Activated B cell treated with CpG ODN at 0.5 μM for 24 hours (primary cell): Measurements from ENCODE around the gene RNF222. TPM values are rescaled to one million over a fixed set of nuclear protein-coding genes. Genes with fewer than 3 reads are reported as not detected.

Source experiments
- ATAC-seq: fragments of 200-7000 bp; cut with Tn5 transposase; one replicate; pipeline ENCODE4 v1.10.0; 2021; ENCODE audit warnings: low read depth, mild to moderate bottlenecking, moderate library complexity
- CTCF ChIA-PET: fragments of 350-600 bp; sonication (Branson Sonifier 250); formaldehyde crosslinking; loops from one replicate; lab custom pipeline; 2021; ENCODE audit warnings: antibody characterized with exemption; lab: Charles Lee
- POLR2A ChIA-PET: fragments of 350-600 bp; sonication (Branson Sonifier 250); formaldehyde crosslinking; loops from one replicate; lab custom pipeline; 2021; ENCODE audit warnings: antibody characterized with exemption; lab: Charles Lee
- DNase-seq: peaks from one replicate; pipeline ENCODE4 v3.0.0; 2022
- H3K27ac Mint-ChIP-seq: one replicate; pipeline ENCODE4 v1.8.0; 2020; ENCODE audit warnings: mixed read lengths
- H3K27me3 Mint-ChIP-seq: one replicate; pipeline ENCODE4 v1.8.0; 2021; ENCODE audit warnings: mixed read lengths
- H3K36me3 Mint-ChIP-seq: one replicate; pipeline ENCODE4 v1.8.0; 2021; ENCODE audit warnings: low read depth, mixed read lengths
- H3K4me1 Mint-ChIP-seq: one replicate; pipeline ENCODE4 v1.8.0; 2021; ENCODE audit warnings: mixed read lengths
- H3K4me3 Mint-ChIP-seq: one replicate; pipeline ENCODE4 v1.8.0; 2020; ENCODE audit warnings: mild to moderate bottlenecking, mixed read lengths
- H3K9me3 Mint-ChIP-seq: one replicate; pipeline ENCODE4 v1.8.0; 2020; ENCODE audit warnings: mixed read lengths
- intact Hi-C: fragments of 100-400 bp; cut with micrococcal nuclease; formaldehyde crosslinking; loops from one replicate; pipeline ENCODE4 v1.15.1; 2024
- total RNA-seq: library from RNA; stranded (reverse); gene quantifications from 2 replicates; pipeline ENCODE4 v1.2.3, GENCODE V29; 2022
- TF ChIP-seq, protein P1 (sequence below): fragments of 200-600 bp; IDR thresholded peaks from one replicate; pipeline ENCODE4 v1.8.0; 2022; ENCODE audit warnings: antibody characterized with exemption, mild to moderate bottlenecking

The RNF222 gene, protein sequence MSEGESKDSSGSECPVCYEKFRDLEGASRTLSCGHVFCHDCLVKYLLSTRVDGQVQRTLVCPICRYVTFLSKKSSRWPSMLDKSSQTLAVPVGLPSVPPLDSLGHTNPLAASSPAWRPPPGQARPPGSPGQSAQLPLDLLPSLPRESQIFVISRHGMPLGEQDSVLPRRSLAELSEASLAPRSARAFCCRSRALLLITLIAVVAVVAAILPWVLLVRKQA
- not detected in 2 replicates for total RNA-seq

DNA sequence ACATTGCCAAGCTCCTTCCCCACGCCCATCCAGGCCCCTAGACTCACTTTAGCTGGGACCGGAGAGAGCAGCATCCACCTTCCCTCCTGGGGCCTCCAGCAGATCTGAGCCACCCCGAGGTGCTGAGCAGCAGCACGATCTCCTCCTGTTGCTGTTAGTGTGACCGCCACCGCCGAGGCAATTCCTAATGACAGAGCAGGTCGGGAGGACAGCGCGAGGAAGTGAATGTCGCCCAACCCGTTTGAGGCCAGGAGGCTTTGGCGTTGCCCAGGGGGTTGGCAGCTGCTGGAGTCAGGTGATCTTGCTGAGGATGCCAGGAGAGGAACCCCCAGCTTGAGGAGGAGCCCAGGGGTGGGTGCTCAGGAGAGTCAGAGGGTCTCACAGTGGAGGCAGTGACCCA lies at the start of gene RNF222:
Gene RNF222 (minus strand): TSS at position 192 of the 400 bp plus-strand sequence. CDS start 4,366 bp downstream, outside the sequence.
- ChIA-PET CTCF (no interaction called here), POLR2A (no interaction called here)
- TF ChIP-seq, protein P1, sequence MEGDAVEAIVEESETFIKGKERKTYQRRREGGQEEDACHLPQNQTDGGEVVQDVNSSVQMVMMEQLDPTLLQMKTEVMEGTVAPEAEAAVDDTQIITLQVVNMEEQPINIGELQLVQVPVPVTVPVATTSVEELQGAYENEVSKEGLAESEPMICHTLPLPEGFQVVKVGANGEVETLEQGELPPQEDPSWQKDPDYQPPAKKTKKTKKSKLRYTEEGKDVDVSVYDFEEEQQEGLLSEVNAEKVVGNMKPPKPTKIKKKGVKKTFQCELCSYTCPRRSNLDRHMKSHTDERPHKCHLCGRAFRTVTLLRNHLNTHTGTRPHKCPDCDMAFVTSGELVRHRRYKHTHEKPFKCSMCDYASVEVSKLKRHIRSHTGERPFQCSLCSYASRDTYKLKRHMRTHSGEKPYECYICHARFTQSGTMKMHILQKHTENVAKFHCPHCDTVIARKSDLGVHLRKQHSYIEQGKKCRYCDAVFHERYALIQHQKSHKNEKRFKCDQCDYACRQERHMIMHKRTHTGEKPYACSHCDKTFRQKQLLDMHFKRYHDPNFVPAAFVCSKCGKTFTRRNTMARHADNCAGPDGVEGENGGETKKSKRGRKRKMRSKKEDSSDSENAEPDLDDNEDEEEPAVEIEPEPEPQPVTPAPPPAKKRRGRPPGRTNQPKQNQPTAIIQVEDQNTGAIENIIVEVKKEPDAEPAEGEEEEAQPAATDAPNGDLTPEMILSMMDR, result no peak
- intact Hi-C loops, result no loop called here
- no peak for DNase-seq
- ATAC-seq, result no peak
- Mint-ChIP-seq H3K4me1 (peaks cover 9% of the 10 kb centered on the region), H3K36me3 (no peaks in the 10 kb centered on the region), H3K9me3 (no peaks in the 10 kb centered on the region), H3K27ac (no peak within 1 kb of the TSS), H3K4me3 (no peak within 1 kb of the TSS), H3K27me3 (peaks cover 32% of the 10 kb centered on the region)

DNA sequence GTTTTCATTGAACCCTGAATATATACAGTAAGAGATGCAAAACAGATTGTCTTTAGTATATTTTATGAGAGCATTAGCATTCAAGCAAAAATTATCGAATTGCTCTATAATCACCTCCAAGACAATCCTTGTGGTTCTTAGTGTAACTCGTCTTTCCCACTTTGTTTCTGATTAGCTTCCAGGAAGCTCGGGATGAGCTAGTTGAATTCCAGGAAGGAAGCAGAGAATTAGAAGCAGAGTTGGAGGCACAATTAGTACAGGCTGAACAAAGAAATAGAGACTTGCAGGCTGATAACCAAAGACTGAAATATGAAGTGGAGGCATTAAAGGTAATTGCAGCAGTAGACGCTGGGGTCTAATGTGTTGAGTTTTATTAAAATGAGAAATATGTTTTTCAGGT lies 47.9 kb upstream of the RNF222 start:
- peaks cover 83% of the 10 kb centered on the region for H3K36me3 Mint-ChIP-seq
- DNase-seq (no peak), ATAC-seq (no peak)
- intact Hi-C loops, result no loop called here
- peaks cover 28% of the 10 kb centered on the region for H3K4me1 Mint-ChIP-seq
- TF ChIP-seq, protein P1, result no peak
- ChIA-PET CTCF (no interaction called here), POLR2A (interaction anchor here (0.5 kb wide), 1 partner anchor 168 kb away, joined by 9 read pairs; no protein-coding TSS in a partner anchor)
- no peak overlapping the region for H3K4me3 Mint-ChIP-seq
- no peaks in the 10 kb centered on the region for H3K9me3 Mint-ChIP-seq
- no peaks in the 10 kb centered on the region for H3K27me3 Mint-ChIP-seq
- no peak overlapping the region for H3K27ac Mint-ChIP-seq

DNA sequence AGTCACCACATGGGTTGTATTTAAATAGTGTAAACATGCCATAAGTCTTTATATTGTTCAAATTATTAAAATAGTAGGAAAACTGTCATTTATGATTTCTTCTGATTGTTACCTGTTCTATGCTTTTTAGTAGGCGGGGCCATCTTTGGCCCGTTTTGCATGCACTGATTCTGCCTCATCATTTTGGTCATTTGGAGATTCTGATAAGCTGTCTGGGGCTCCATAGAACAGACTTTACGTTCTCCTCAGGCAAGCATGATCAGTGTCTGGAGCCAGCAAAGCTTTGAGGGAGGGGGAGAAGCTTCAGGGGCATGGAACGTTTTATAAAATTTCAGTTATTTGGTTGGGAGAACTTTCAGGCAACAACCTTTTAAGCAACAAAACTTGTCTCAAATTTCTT lies 46.9 kb upstream of the RNF222 start:
- intact Hi-C loops, result no loop called here
- ChIA-PET CTCF (no interaction called here), POLR2A (no interaction called here)
- DNase-seq (no peak), ATAC-seq (no peak)
- TF ChIP-seq, protein P1, result no peak
- Mint-ChIP-seq H3K4me1 (peaks cover 32% of the 10 kb centered on the region), H3K4me3 (no peak overlapping the region), H3K36me3 (peaks cover 80% of the 10 kb centered on the region), H3K27me3 (no peaks in the 10 kb centered on the region), H3K27ac (no peak overlapping the region), H3K9me3 (no peaks in the 10 kb centered on the region)

DNA sequence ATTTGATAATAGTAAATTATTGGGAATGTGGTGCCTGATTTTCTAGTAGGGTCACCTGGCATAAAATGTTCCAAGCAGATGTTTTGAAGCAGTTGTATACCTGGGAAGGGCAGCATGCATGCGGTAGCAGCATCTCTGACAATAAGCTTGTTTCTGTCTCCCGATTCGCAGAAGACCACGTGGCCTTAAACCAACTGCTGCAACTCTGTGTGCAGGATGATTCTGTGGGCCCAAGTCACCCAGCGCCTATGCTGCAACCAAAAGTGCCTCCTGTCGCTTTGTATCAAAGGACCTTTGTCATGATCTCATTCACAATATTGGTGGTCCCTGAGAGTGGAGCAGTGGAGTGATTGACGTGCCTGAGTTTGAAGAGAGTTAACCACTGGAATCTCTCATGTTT lies 46.1 kb upstream of the RNF222 start:
- DNase-seq (no peak), ATAC-seq (no peak)
- Mint-ChIP-seq H3K27me3 (no peaks in the 10 kb centered on the region), H3K36me3 (peaks cover 76% of the 10 kb centered on the region), H3K4me3 (no peak overlapping the region), H3K4me1 (peaks cover 33% of the 10 kb centered on the region), H3K9me3 (no peaks in the 10 kb centered on the region), H3K27ac (no peak overlapping the region)
- ChIA-PET CTCF (no interaction called here), POLR2A (no interaction called here)
- TF ChIP-seq, protein P1, result no peak
- intact Hi-C loops, result no loop called here

DNA sequence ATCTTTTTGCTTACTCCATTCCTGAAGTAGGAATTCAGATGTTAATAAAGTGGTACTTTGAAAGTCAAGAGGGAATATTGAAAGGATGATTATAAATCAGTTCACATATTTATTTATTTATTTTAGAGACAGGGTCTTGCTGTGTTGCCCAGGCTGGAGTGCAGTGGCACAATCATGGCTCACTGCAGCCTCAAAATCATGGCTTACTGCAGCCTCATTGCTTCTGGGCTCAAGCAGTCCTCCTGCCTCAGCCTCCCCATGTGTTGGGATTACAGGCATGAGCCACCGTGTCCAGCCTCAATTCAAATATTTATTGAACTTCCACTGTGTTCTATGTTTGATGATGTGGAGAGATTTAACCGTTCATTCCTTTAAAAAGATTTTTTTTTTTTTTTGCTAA lies 44.7 kb upstream of the RNF222 start:
- Mint-ChIP-seq H3K27me3 (no peaks in the 10 kb centered on the region), H3K27ac (no peak overlapping the region), H3K9me3 (no peaks in the 10 kb centered on the region), H3K4me3 (no peak overlapping the region), H3K36me3 (peaks cover 65% of the 10 kb centered on the region), H3K4me1 (peaks cover 46% of the 10 kb centered on the region)
- DNase-seq (no peak), ATAC-seq (no peak)
- intact Hi-C loops, result no loop called here
- CTCF ChIA-PET, result no interaction called here
- POLR2A ChIA-PET, result no interaction called here
- TF ChIP-seq, protein P1, result no peak
